ENCODE measurements around the gene CRYGB. TPM values are rescaled to one million over a fixed set of nuclear protein-coding genes. Genes with fewer than 3 reads are reported as not detected.
"Not testable (repeated sequence)": the region's sequence is repeated elsewhere in the genome, so short reads cannot be mapped to it uniquely, and the experiment has no call there.

CRYGB gene
- total and polyA plus RNA-seq, 2 of the 4 experiments (the other 2 are of a cell fraction), result not detected

DNA sequence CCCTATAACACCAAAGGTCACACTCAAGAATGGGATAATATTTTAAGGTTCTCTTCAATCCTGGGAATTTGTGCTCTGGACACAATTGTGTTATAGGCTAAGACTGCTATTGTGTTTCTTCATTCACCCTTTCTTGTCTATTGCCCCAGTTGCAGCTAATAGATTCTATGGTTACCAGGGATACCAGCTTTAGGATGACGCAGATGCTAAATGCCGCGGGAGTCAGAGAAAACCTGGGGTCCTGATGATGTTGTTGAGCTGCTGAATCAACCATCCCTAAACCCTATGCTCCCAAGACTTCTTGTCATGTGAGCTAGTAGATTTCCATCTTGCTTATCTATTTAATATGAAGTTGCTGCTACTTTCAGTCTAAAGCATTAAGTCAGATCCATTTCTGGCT is 27.0 kb downstream of the CRYGB start:
- POLR2A ChIA-PET (ENCODE audit: unreplicated experiment), result no interaction called here
- no peaks in the 10 kb centered on the region for H3K36me3 ChIP-seq (ENCODE audit: control insufficient read depth, insufficient read depth, low read length)
- BruUV-seq (replicated peaks), result no TSS peak
- no peak overlapping the region for H3K4ac ChIP-seq (ENCODE audit: low read depth, low read length)
- H2BK20ac ChIP-seq (ENCODE audit: low read depth, low read length), result no peak overlapping the region
- no peak overlapping the region for H2AFZ ChIP-seq (replicated peaks; ENCODE audit: low read length, poor library complexity)
- no peak overlapping the region for H2BK15ac ChIP-seq (ENCODE audit: low read depth, low read length)
- no peak overlapping the region for H2AK9ac ChIP-seq (replicated peaks; ENCODE audit: low read depth, low read length, poor library complexity)
- TF ChIP-seq POLR2A (IDR thresholded peaks at IDR 0.05; ENCODE audit: low read depth, low read length) (no peak), MXI1 (IDR thresholded peaks at IDR 0.05; ENCODE audit: borderline replicate concordance, low read depth, low read length) (no peak)
- no peak overlapping the region for H2BK120ac ChIP-seq (ENCODE audit: low read depth, low read length)
- no peak overlapping the region for H4K91ac ChIP-seq (ENCODE audit: insufficient read depth, low read depth, low read length)
- H4K20me1 ChIP-seq (ENCODE audit: insufficient read depth, low read length), result no peaks in the 10 kb centered on the region
- no peak overlapping the region for H2AK5ac ChIP-seq (ENCODE audit: low read depth, low read length)
- H3K14ac ChIP-seq (replicated peaks; ENCODE audit: low read depth, low read length), result no peak overlapping the region
- dilution Hi-C loops (cut with HindIII; ENCODE audit: low sequenced_read_pairs, unreplicated experiment), result no loop called here
- no peak overlapping the region for H4K8ac ChIP-seq (ENCODE audit: low read depth in 2 of 2, low read length in 2 of 2)
- H3K4me1 ChIP-seq (ENCODE audit: control insufficient read depth, insufficient read depth, low read length), result no peaks in the 10 kb centered on the region
- no peaks in the 10 kb centered on the region for H3K9me1 ChIP-seq (ENCODE audit: insufficient read depth, low read length)
- peaks cover 5% of the 10 kb centered on the region for H3K27me3 ChIP-seq (ENCODE audit: control insufficient read depth, insufficient read depth, low read length)
- in situ Hi-C loops (cut with MboI; ENCODE audit: low sequenced_read_pairs), result no loop called here
- no peak overlapping the region for H3K23ac ChIP-seq (ENCODE audit: low read depth, low read length)
- H3K79me1 ChIP-seq (ENCODE audit: low read depth in 1 of 2, low read length in 2 of 2), result no peaks in the 10 kb centered on the region
- no peak overlapping the region for H3K9ac ChIP-seq (ENCODE audit: low read depth, low read length)
- no peak overlapping the region for H3K56ac ChIP-seq (ENCODE audit: extremely low read depth, insufficient read depth, low read length)
- no peak for ATAC-seq (ENCODE audit: low read depth)
- intact Hi-C loops (cut with micrococcal nuclease), result no loop called here
- CTCF ChIA-PET, result no interaction called here
- H3K18ac ChIP-seq (ENCODE audit: low read depth, low read length), result no peak overlapping the region
- no peaks in the 10 kb centered on the region for H3K9me3 ChIP-seq (ENCODE audit: control insufficient read depth, insufficient read depth, low read length)
- no peak overlapping the region for H3K4me3 ChIP-seq (ENCODE audit: insufficient read depth, low read depth, low read length)
- no peak overlapping the region for H4K5ac ChIP-seq (ENCODE audit: low read depth, low read length)
- H3K4me2 ChIP-seq (ENCODE audit: low read depth, low read length), result no peak overlapping the region
- no peak overlapping the region for H2BK5ac ChIP-seq (ENCODE audit: low read depth, low read length, poor library complexity, severe bottlenecking)
- DNase-seq, result no peak
- WGBS, 2 experiments (ENCODE audit: extremely low coverage in 2 of 2, insufficient read length in 1 of 2), result no CpG with 5 or more reads among the region's 3 CpGs
- no peak overlapping the region for H3K27ac ChIP-seq (ENCODE audit: insufficient read depth, low read length)

DNA sequence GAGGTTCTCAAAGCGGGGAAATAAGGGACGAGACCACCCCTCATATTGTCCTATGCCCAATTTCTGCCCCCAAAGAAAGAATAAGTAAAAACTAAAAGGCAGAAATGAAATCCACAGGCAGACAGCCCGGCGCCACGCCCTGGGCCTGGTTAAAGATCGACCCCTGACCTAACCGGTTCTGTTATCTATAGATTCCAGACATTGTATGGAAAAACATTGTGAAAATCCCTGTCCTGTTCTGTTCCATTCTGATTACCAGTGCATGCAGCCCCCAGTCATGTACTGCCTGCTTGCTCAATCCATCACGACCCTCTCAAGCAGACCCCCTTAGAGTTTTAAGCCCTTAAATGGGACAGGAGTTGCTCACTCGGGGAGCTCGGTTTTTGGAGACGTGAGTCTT is 28.6 kb downstream of the CRYGB start:
- H3K27ac ChIP-seq (ENCODE audit: insufficient read depth, low read length); dilution Hi-C loops (cut with HindIII; ENCODE audit: low sequenced_read_pairs, unreplicated experiment); H2BK15ac ChIP-seq (ENCODE audit: low read depth, low read length); H3K4ac ChIP-seq (ENCODE audit: low read depth, low read length); H3K4me2 ChIP-seq (ENCODE audit: low read depth, low read length); H3K14ac ChIP-seq (replicated peaks; ENCODE audit: low read depth, low read length); H3K79me1 ChIP-seq (ENCODE audit: low read depth in 1 of 2, low read length in 2 of 2); ATAC-seq (ENCODE audit: low read depth); H3K9me3 ChIP-seq (ENCODE audit: control insufficient read depth, insufficient read depth, low read length); H2AK5ac ChIP-seq (ENCODE audit: low read depth, low read length); H2AK9ac ChIP-seq (replicated peaks; ENCODE audit: low read depth, low read length, poor library complexity); CTCF ChIA-PET; H3K9ac ChIP-seq (ENCODE audit: low read depth, low read length); H4K5ac ChIP-seq (ENCODE audit: low read depth, low read length); H3K4me3 ChIP-seq (ENCODE audit: insufficient read depth, low read depth, low read length); in situ Hi-C loops (cut with MboI; ENCODE audit: low sequenced_read_pairs); H2AFZ ChIP-seq (replicated peaks; ENCODE audit: low read length, poor library complexity); H2BK20ac ChIP-seq (ENCODE audit: low read depth, low read length); H2BK5ac ChIP-seq (ENCODE audit: low read depth, low read length, poor library complexity, severe bottlenecking); DNase-seq; POLR2A ChIA-PET (ENCODE audit: unreplicated experiment); H3K9me1 ChIP-seq (ENCODE audit: insufficient read depth, low read length); H3K23ac ChIP-seq (ENCODE audit: low read depth, low read length); H3K4me1 ChIP-seq (ENCODE audit: control insufficient read depth, insufficient read depth, low read length); BruUV-seq (replicated peaks); H3K56ac ChIP-seq (ENCODE audit: extremely low read depth, insufficient read depth, low read length); H4K20me1 ChIP-seq (ENCODE audit: insufficient read depth, low read length); H4K8ac ChIP-seq (ENCODE audit: low read depth in 2 of 2, low read length in 2 of 2); intact Hi-C loops (cut with micrococcal nuclease); H4K91ac ChIP-seq (ENCODE audit: insufficient read depth, low read depth, low read length); H3K36me3 ChIP-seq (ENCODE audit: control insufficient read depth, insufficient read depth, low read length); H3K27me3 ChIP-seq (ENCODE audit: control insufficient read depth, insufficient read depth, low read length); H3K18ac ChIP-seq (ENCODE audit: low read depth, low read length); H2BK120ac ChIP-seq (ENCODE audit: low read depth, low read length): not testable (repeated sequence)
- 80% methylated on average over 1 of the region's 11 CpGs; no CpG with 5 or more reads in 1 of the 2 experiments for WGBS, 2 experiments (ENCODE audit: extremely low coverage in 2 of 2, insufficient read length in 1 of 2)

Measured in IMR-90 (cell line).